Stimulated activated CD8-positive, alpha-beta memory T cell treated with anti-CD3 and anti-CD28 coated beads, Interleukin-4, amount 100 ng/mL, for 24 hours (primary cell): ENCODE data around the gene KRTAP17-1.
"Not testable (repeated sequence)": the region's sequence is repeated elsewhere in the genome, so short reads cannot be mapped to it uniquely, and the experiment has no call there.

Experiments
- DNase-seq: peaks from one replicate; pipeline ENCODE4 v3.0.0-alpha.2; 2020; ENCODE audit warnings: low read depth

The KRTAP17-1 gene

DNA sequence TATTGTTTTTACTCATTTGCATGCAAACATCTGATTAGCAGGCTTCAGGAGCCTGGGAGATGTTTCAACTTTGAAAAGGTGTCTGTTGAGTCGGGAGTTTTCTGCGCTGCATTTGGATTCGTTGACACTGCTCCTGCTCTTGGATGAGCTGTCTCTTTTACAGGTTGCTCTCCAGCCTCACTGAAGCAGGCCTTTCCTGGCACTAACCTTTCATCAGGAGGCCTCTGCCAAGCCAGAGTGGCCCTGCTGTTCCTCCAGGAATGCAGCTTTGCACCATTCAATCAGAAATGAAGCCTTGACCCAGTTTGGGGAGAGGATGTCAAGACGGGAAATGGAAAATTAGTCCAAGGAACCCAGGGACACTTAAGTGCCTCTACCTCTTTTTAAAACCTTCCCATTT, 12.5 kb downstream of the KRTAP17-1 start:
- no peak for DNase-seq

DNA sequence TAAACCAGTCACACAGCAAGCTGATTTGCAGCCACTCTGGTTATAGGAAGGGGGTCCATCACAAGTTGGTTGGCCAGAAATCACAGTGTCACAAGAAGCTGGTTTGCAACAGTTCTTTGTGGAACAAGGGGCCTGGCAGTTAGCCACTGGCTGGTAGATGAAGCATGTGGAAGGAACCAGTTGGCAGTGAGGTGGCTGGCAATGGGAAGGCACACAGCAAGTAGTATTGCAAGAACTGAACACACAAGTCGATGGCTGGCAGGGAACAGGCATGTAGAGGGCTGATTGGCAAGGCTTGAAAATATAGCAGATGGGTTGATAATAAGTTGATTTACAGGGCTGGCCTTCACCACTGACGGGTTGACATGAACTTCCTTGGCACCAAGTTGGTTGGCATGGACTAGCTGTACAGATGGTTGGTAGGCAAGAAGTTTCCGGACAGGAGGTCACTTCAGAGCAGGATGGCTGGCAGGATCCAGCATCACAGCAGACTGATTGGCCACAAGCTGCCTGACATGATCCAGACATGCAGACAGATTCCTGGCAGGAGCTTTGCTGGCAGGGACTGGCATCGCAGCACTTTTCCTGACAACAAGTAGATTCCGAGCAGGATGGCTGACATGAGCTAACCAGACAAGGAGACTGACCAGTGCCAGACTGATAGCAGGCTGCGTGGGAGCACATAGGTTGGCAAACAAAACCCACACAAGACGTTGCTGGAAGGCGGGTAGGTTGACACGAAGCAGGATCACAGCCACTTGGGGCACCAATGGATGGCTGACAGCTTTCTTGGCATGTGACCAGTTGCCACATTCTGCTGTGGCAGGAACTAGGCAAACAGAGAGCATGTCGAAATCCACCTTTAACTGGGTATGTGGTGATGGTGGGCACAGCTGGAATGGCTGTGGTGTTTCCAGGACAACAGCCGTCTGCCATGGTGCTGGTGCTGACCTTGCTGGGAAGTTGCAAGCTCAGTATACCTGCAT, 13.3 kb downstream of the KRTAP17-1 start, which contains the start of gene KRTAP29-1:
KRTAP29-1 (minus strand) TSS at position 936 of the 986 bp plus-strand sequence; CDS start at position 936, 0 bp downstream.
- DNase-seq, result no peak

DNA sequence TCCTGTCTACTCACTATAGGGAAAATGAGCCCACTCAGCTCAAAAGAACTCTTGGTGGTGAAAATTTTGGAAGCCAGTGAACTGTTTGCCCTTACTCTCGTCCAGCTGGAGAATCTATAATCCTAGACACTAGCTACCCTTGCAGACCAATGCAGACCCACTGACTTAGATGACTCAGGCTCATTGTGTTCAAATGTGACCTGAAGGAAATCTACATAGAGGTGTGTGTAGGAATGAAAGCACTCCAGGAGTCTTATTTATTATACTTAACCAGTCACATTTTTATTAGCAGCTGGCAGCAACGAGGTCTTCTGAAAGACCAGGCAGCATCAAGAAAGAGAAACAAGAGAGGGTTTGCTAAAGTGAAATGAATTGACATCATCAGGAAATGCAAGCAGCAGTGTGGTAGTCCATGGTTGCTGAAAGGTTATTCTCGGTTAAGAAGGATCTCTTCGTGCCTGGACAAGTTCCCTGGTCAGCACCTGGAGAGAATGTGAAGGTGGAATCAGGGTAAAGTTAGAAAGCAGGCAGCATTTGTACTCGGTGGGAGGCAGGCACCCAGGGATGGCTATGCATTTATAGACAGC, 14.2 kb downstream of the KRTAP17-1 start:
- DNase-seq, result no peak

DNA sequence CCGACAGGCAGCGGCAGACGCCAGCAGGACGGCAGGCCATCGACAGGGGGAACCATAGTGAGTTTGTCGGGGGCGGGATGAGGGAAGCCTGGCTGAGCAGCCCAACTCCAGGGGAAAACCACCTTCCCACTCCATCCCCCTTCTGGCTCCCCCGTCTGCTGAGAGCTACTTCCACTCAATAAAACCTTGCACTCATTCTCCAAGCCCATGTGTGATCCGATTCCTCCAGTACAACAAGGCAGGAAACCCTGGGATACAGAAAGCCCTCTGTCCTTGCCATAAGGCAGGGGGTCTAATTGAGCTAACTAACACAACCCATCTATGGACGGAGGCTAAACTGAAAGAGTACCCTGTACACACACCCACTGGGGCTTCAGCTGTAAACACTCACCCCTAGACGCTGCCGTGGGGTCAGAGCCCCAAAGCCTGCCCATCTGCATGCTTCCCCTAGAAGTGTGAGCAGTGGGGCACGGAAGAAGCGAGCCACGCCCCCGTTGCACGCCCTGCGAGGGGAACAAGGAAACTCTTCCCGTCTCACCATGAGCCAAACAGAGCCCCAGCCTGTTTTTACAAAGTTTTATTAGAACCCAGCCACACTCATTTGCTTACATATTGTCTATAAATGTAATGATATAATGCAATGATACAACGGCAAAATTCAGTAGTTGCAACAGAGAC, 16.9 kb downstream of the KRTAP17-1 start:
- no peak for DNase-seq

DNA sequence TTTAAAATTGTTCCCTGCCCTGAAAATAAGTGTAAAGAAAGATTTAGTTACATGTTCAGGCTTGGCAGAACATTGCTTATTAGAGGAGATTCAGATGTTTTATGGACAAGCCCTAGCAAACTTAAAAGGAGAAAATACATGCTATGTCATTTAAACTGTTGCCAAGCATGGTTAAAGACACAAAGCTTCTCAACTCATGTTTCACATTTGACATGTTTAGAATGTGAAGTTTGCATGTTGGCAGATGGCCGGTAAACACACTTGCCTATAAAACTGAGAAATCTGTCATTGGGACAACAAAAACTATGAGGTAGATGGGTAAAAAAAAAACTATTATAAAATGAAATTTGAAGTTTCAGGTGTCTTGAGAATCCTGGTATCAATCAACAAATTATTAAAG, 18.7 kb downstream of the KRTAP17-1 start:
- DNase-seq, result no peak

DNA sequence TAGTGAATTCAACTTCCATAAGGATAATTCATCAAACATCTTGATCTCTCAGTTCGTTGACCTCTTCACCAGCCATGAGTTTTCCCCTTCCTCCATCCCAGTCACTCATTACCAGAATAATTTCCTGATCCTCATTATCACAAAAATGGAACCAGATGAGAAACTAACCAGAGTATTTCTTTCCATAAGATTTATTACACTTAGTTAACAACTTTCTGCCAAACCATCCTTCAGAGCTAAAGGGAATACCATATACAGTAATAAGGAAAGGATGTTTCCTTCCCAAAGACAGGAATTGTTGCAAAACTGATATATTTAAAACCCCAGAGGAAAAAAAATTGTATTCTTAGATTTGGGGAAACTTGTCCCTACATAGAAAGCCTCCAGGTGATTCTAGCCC, 21.5 kb downstream of the KRTAP17-1 start:
- no peak for DNase-seq

DNA sequence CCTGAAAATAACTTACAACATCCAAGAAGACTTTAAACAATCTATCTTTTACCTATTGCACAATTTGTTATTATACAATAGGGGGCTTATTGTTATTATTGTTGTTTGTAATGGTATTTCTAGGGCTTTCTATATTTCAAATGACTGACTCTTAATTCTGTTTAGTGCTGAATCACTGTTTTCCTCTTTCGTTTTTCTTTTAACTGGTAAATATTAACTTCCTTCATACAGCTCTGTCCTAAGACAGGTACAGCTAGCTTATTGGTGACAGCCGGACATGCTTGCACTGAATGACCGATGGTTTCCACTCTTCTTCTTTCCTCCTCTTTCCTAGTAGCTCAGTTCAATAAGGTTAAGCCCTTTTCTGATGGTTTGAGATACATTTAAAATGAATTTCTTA, 28.5 kb downstream of the KRTAP17-1 start:
- DNase-seq, result no peak

DNA sequence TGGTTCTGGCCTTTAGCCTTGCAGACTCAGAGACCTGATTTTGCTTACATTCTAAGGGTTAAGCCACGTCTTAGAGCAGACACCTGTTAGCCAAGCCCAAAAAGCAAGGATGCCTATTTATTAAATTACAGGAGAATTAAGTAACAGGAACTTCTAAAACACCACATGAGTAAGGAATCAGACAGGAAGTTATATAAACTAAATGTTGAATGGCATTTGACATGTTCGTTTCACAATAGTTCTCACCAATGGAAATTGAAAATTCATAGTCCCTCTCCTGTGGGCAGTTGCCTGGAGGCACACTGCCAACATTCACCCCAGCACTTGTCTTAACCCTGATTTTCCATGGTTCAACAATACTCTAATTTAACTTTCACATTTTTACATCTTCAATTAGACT, 31.0 kb downstream of the KRTAP17-1 start:
- DNase-seq, result no peak

DNA sequence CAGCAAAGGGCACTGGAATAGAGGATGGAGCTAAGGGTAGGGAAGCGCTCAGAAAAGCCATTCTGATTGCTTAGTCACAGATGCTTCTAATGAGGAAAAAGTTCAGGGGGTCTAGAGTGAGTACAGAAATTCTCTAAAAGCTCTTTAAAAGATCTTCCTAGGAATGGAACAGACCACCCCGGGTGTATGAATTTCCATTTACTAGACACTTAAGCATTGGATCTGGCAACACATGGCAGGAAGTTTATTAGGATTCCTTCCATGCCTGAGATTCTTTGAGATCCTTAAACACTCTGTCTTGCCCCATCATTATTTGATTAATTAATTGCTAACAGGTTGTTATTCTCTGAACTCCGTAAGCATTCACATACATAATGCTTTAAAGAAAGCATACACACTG, 31.5 kb downstream of the KRTAP17-1 start:
- no peak for DNase-seq

DNA sequence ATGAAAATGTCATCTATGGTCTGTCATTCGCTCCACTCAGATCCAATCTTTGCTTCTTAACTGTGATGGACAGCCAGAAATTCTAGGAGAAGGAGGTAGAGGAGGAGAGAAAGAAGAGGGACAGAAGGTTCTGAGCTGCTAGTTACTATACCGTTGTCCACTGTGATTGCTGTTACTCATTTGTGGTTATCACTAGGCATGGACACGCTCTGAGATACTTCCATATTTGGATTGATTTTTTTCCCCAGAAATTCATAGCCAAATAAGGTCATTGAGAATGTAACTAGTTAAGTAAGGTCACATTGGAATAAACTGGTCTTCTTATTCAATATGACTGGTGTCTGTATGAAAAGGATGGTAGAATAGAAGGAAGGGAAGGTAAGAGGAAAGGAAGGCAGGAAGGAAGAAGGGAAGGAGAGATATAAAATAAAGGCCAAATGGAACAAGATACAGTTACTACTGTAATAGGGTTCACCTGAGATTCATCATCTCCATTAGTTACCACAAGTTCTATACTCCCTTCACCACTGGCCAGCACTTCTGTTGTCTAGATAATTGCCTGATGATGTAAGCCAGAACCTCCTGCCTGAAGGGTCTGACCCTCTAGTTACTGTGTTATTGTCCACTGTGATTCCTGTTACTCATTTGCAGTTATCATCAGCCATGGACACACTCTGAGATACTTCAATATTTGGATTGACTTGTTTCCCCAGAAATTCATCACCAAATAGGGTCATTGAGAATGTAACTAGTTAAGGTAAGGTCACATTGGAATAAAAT, 37.1 kb downstream of the KRTAP17-1 start:
- DNase-seq, result no peak

DNA sequence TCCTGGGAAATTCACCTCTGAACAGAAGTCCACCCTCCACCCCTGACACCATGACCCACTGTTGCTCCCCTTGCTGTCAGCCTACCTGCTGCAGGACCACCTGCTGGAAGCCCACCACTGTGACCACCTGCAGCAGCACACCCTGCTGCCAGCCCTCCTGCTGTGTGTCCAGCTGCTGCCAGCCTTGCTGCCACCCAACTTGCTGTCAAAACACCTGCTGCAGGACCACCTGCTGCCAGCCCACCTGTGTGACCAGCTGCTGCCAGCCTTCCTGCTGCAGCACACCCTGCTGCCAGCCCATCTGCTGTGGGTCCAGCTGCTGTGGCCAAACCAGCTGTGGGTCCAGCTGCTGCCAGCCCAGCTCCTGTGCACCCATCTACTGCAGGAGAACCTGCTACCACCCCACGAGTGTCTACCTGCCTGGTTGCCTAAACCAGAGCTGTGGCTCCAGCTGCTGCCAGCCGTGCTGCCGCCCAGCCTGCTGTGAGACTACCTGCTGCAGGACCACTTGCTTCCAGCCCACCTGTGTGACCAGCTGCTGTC, 39.8 kb downstream of the KRTAP17-1 start, which contains the start of gene KRTAP9-7:
KRTAP9-7 (plus strand) TSS at position 51 of the 543 bp plus-strand sequence; CDS start at position 51, 0 bp downstream.
- not testable (repeated sequence) for DNase-seq

DNA sequence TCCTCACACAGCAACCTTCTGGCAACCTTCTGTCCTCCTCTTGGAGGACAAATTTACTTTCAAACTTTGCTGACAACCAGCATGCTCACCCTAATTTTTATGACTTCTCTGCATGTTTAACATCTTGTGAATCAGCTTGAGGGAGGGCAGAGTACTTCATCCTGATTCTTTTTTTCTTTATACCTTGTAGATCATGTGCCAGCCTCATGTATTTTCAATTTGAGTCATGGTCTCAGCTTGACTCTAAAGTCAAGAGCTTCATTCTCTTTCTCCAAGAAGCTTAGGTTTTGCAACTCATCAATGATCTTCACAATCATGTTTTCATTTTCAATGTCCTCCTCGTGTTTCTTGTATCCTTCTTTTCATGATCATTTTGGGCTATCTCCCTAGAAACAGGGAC, 43.7 kb downstream of the KRTAP17-1 start:
- no peak for DNase-seq

DNA sequence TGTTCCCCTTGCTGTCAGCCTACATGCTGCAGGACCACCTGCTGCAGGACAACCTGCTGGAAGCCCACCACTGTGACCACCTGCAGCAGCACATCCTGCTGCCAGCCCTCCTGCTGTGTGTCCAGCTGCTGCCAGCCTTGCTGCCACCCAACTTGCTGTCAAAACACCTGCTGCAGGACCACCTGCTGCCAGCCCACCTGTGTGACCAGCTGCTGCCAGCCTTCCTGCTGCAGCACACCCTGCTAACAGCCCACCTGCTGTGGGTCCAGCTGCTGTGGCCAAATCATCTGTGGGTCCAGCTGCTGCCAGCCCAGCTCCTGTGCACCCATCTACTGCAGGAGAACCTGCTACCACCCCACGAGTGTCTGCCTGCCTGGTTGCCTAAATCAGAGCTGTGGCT, 44.2 kb downstream of the KRTAP17-1 start:
- not testable (repeated sequence) for DNase-seq

DNA sequence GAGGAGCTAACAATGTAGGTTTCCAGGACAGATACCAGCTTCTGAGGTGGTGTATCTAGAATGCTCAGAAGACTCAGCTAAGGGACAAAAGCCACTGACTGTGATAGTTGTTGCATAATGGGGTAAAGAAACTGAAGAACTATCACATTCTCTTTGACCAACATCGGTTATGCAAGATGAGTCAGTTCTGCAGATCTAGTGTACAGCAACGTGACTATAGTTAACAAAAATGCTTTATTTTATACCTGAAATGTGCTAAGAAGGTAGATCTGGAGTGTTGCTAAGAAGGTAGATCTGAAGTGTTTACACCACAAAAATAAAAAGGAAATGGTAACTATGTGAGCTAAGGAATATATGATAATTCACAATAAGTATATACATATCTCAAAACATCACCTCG, 47.8 kb downstream of the KRTAP17-1 start:
- no peak for DNase-seq

DNA sequence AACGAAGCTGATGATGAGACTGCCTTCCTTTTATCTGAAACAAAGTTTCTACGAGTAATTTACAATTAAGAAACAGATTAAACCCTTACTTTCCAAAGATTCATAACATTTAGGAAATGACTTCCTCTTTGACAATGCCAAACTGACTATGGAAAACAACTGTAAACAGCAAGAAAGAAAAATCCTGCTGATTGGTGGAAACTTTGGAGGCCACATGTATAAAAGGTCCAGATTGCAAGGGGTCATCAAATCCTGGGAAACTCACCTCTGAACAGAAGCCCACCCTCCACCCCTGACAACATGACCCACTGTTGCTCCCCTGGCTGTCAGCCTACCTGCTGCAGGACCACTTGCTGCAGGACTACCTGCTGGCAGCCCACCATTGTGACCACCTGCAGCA, 50.4 kb downstream of the KRTAP17-1 start, which contains the start of gene KRTAP9-6:
KRTAP9-6 (plus strand) TSS at position 301 of the 400 bp plus-strand sequence; CDS start at position 301, 0 bp downstream.
- DNase-seq, result no peak
